ENCODE measurements around the gene TSPAN9.
A peak's percentile ranks its signal among the peaks of the same experiment; 100 is the strongest.

TSPAN9 gene

GRCh38 chr12:3086211-3086610 lies 9.0 kb downstream of the TSPAN9 start:
- Mint-ChIP-seq H3K27me3 (ENCODE audit: low read depth, poor library complexity) (peaks cover 3% of the 10 kb centered on the region), H3K36me3 (ENCODE audit: low read depth) (peaks cover 34% of the 10 kb centered on the region), H3K27ac (peak overlapping the region; percentile 64), H3K9me3 (peaks cover 9% of the 10 kb centered on the region), H3K4me3 (no peak overlapping the region), H3K4me1 (peaks cover 65% of the 10 kb centered on the region)
- no peak for TF ChIP-seq CTCF (IDR thresholded peaks at IDR 0.05)
- no peak for DNase-seq

- H3K27me3 Mint-ChIP-seq (ENCODE audit: low read depth, poor library complexity) = peaks cover 3% of the 10 kb centered on the region
- peaks cover 72% of the 10 kb centered on the region for H3K4me1 Mint-ChIP-seq
- H3K27ac Mint-ChIP-seq = peak overlapping the region; percentile 45
- H3K9me3 Mint-ChIP-seq = peaks cover 9% of the 10 kb centered on the region
- no peak overlapping the region for H3K4me3 Mint-ChIP-seq
- no peak for TF ChIP-seq CTCF (IDR thresholded peaks at IDR 0.05)
- DNase-seq = no peak
- peaks cover 33% of the 10 kb centered on the region for H3K36me3 Mint-ChIP-seq (ENCODE audit: low read depth)
These were observed 9.6 kb downstream of the TSPAN9 start for GRCh38 chr12:3086729-3087323.

- Mint-ChIP-seq H3K4me1 (peaks cover 72% of the 10 kb centered on the region), H3K27me3 (ENCODE audit: low read depth, poor library complexity) (no peaks in the 10 kb centered on the region), H3K36me3 (ENCODE audit: low read depth) (peaks cover 22% of the 10 kb centered on the region), H3K4me3 (no peak overlapping the region), H3K9me3 (no peaks in the 10 kb centered on the region), H3K27ac (no peak overlapping the region)
- DNase-seq = no peak
- TF ChIP-seq CTCF (IDR thresholded peaks at IDR 0.05) = no peak
These were observed 10.8 kb downstream of the TSPAN9 start for GRCh38 chr12:3087758-3088650.

- no peak overlapping the region for H3K27ac Mint-ChIP-seq
- peaks cover 14% of the 10 kb centered on the region for H3K36me3 Mint-ChIP-seq (ENCODE audit: low read depth)
These were observed 12.4 kb downstream of the TSPAN9 start for GRCh38 chr12:3089588-3089987.

GRCh38 chr12:3090240-3091037 lies 13.3 kb downstream of the TSPAN9 start:
- Mint-ChIP-seq H3K27me3 (ENCODE audit: low read depth, poor library complexity) (no peaks in the 10 kb centered on the region), H3K27ac (peak overlapping the region; percentile 29), H3K36me3 (ENCODE audit: low read depth) (peaks cover 14% of the 10 kb centered on the region), H3K9me3 (no peaks in the 10 kb centered on the region), H3K4me3 (no peak overlapping the region), H3K4me1 (peaks cover 49% of the 10 kb centered on the region)
- no peak for DNase-seq
- no peak for TF ChIP-seq CTCF (IDR thresholded peaks at IDR 0.05)

More at GRCh38 chr12:3089588-3089987, 12.4 kb downstream of the TSPAN9 start:
- H3K4me1 Mint-ChIP-seq = peaks cover 57% of the 10 kb centered on the region
- TF ChIP-seq CTCF (IDR thresholded peaks at IDR 0.05) = no peak
- H3K9me3 Mint-ChIP-seq = no peaks in the 10 kb centered on the region
- no peak overlapping the region for H3K4me3 Mint-ChIP-seq
- no peaks in the 10 kb centered on the region for H3K27me3 Mint-ChIP-seq (ENCODE audit: low read depth, poor library complexity)
- no peak for DNase-seq
